PC-9 (cell line): ENCODE results near the gene CTNNBL1.

Source experiments
- CTCF ChIP-seq: fragments of 200-600 bp; sonication (generic); conservative IDR thresholded peaks from 2 replicates; pipeline ENCODE4 v1.6.1; 2017; ENCODE audit warnings: mixed run types, antibody characterized with exemption, mild to moderate bottlenecking, moderate library complexity
- EZH2 ChIP-seq: fragments of 200-600 bp; sonication (generic); IDR thresholded peaks from 2 replicates; pipeline ENCODE4 v1.8.0; 2017; ENCODE audit warnings: antibody characterized with exemption, low read depth

GRCh38 chr20:37686762-37687477, 6.9 kb upstream of the CTNNBL1 start:
- TF ChIP-seq CTCF (no peak), EZH2 (no peak)
